H1 (cell line): ENCODE data around the gene DHX32. TPM values are rescaled to one million over a fixed set of nuclear protein-coding genes. Genes with fewer than 3 reads are reported as not detected.
A peak's percentile ranks its signal among the peaks of the same experiment; 100 is the strongest.

ENCODE experiments used
- CTCF ChIA-PET: fragments of 300-600 bp; sonication (Branson Sonifier 250); formaldehyde crosslinking; loops from one replicate; lab custom pipeline; 2021; ENCODE audit not compliant: partially characterized antibody; lab: Charles Lee
- POLR2A ChIA-PET: fragments of 300-600 bp; sonication (Branson Sonifier 250); formaldehyde crosslinking; loops from one replicate; lab custom pipeline; 2021; ENCODE audit warnings: inconsistent platforms; ENCODE audit not compliant: partially characterized antibody; lab: Charles Lee
- DNase-seq, 2 experiments: peaks; one replicate each; pipeline versions ENCODE4 v3.0.0 to v3.0.0-alpha.2; 2010 to 2022; ENCODE audit warnings: low spot score in 2 of 2, low read depth in 1 of 2, mixed read lengths in 1 of 2
- FAIRE-seq: peaks from 2 replicates; lab custom pipeline; 2011; peaks lifted over from hg19 to GRCh38; lab: Jason Lieb, UNC
- H2AFZ ChIP-seq: 2 replicates; pipeline ENCODE4 v1.8.1; 2012; ENCODE audit warnings: low read length, inconsistent platforms
- H2AK5ac ChIP-seq: 2 replicates; pipeline ENCODE4 v1.6.1; 2013; ENCODE audit warnings: low read depth, low read length
- H2BK120ac ChIP-seq: replicated peaks from 2 replicates; pipeline ENCODE3; 2013; ENCODE audit warnings: low read depth, low read length, inconsistent platforms
- H2BK12ac ChIP-seq: 2 replicates; pipeline ENCODE4 v1.6.1; 2013; ENCODE audit warnings: low read depth, low read length
- H2BK15ac ChIP-seq: 2 replicates; pipeline ENCODE4 v1.6.1; 2013; ENCODE audit warnings: low read length
- H2BK20ac ChIP-seq: 2 replicates; pipeline ENCODE4 v1.6.1; 2013; ENCODE audit warnings: low read length
- H2BK5ac ChIP-seq: 2 replicates; pipeline ENCODE4 v1.6.1; 2013; ENCODE audit warnings: low read depth, low read length
- H3K14ac ChIP-seq: 2 replicates; pipeline ENCODE4 v1.6.1; 2013; ENCODE audit warnings: inconsistent platforms; ENCODE audit not compliant: insufficient read length
- H3K18ac ChIP-seq: 2 replicates; pipeline ENCODE4 v1.6.1; 2013; ENCODE audit warnings: low read length; ENCODE audit errors: extremely low read depth
- H3K23ac ChIP-seq: 2 replicates; pipeline ENCODE4 v1.6.1; 2013; ENCODE audit warnings: inconsistent platforms; ENCODE audit not compliant: insufficient read length
- H3K23me2 ChIP-seq: 2 replicates; pipeline ENCODE4 v1.6.1; 2013; ENCODE audit warnings: low read depth, low read length
- H3K27ac ChIP-seq: 2 replicates; pipeline ENCODE4 v1.6.1; 2011; ENCODE audit warnings: low read depth, low read length, inconsistent platforms
- H3K27me3 ChIP-seq, 4 experiments: replicated peaks in 1 of 4; 1 replicate in 1 of 4; 2 replicates in 3 of 4; pipeline versions ENCODE4 v1.6.1 to v1.8.1; 2011 to 2013; ENCODE audit warnings: low read length in 3 of 4, mild to moderate bottlenecking in 3 of 4, inconsistent platforms in 2 of 4, mixed read lengths in 2 of 4, moderate library complexity in 1 of 4; ENCODE audit not compliant: control insufficient read depth in 3 of 4, insufficient read depth in 3 of 4; ENCODE audit errors: extremely low read depth in 1 of 4
- H3K36me3 ChIP-seq, 4 experiments: 2 replicates each; pipeline versions ENCODE4 v1.6.1 to v1.8.1; 2011 to 2013; ENCODE audit warnings: mild to moderate bottlenecking in 4 of 4, low read length in 3 of 4, moderate library complexity in 2 of 4, control low read depth in 1 of 4, inconsistent platforms in 1 of 4; ENCODE audit not compliant: insufficient read depth in 4 of 4, control insufficient read depth in 2 of 4
- H3K4ac ChIP-seq: replicated peaks from 2 replicates; pipeline ENCODE3; 2013; ENCODE audit warnings: low read length, low read depth, mixed read lengths, inconsistent platforms; ENCODE audit not compliant: insufficient read length
- H3K4me1 ChIP-seq, 4 experiments: replicated peaks in 1 of 4; 1 replicate in 1 of 4; 2 replicates in 3 of 4; pipeline versions ENCODE4 v1.6.1 to v1.8.1; 2011 to 2013; ENCODE audit warnings: low read length in 3 of 4, inconsistent platforms in 2 of 4, mixed read lengths in 1 of 4; ENCODE audit not compliant: insufficient read depth in 4 of 4, control insufficient read depth in 3 of 4
- H3K4me2 ChIP-seq, 2 experiments: 2 replicates each; pipeline versions ENCODE4 v1.6.1 to v1.8.1; 2011 to 2013; ENCODE audit warnings: low read depth in 2 of 2, low read length in 2 of 2, control low read depth in 1 of 2, inconsistent platforms in 1 of 2, mild to moderate bottlenecking in 1 of 2; ENCODE audit not compliant: insufficient read depth in 1 of 2
- H3K4me3 ChIP-seq, 4 experiments: fragments of 200-600, 300-600 bp in 1 of 4; sonication (generic), shearing (Covaris generic), sonication (Bioruptor Twin) in 1 of 4; 2 replicates each; pipeline versions ENCODE4 v1.5.1 to v1.8.1; 2011 to 2016; ENCODE audit warnings: low read length in 4 of 4, low read depth in 3 of 4, control low read depth in 2 of 4, inconsistent platforms in 2 of 4, mild to moderate bottlenecking in 2 of 4, mixed read lengths in 1 of 4, moderate library complexity in 1 of 4; ENCODE audit not compliant: insufficient read depth in 2 of 4; ENCODE audit errors: extremely low read depth in 1 of 4
- H3K56ac ChIP-seq: replicated peaks from 2 replicates; pipeline ENCODE3; 2013; ENCODE audit warnings: low read depth, mild to moderate bottlenecking, mixed read lengths, low read length, inconsistent platforms; ENCODE audit not compliant: insufficient read length
- H3K79me1 ChIP-seq: 2 replicates; pipeline ENCODE4 v1.6.1; 2013; ENCODE audit warnings: low read depth, low read length, control low read depth
- H3K79me2 ChIP-seq, 2 experiments: 2 replicates each; pipeline versions ENCODE4 v1.6.1 to v1.8.1; 2012 to 2013; ENCODE audit warnings: low read length in 2 of 2, mild to moderate bottlenecking in 2 of 2, inconsistent platforms in 1 of 2; ENCODE audit not compliant: insufficient read depth in 2 of 2, control insufficient read depth in 1 of 2
- H3K9ac ChIP-seq, 4 experiments: replicated peaks in 1 of 4; 1 replicate in 1 of 4; 2 replicates in 3 of 4; pipeline versions ENCODE4 v1.6.1 to v1.8.1; 2011 to 2013; ENCODE audit warnings: low read depth in 3 of 4, low read length in 3 of 4, control low read depth in 2 of 4, mild to moderate bottlenecking in 2 of 4, moderate library complexity in 2 of 4, inconsistent platforms in 1 of 4; ENCODE audit errors: extremely low read depth in 1 of 4
- H3K9me3 ChIP-seq, 2 experiments: 2 replicates each; pipeline versions ENCODE4 v1.6.1 to v1.8.1; 2012 to 2013; ENCODE audit warnings: mild to moderate bottlenecking in 2 of 2, moderate library complexity in 2 of 2, control low read depth in 1 of 2, inconsistent platforms in 1 of 2, low read depth in 1 of 2, low read length in 1 of 2, mixed read lengths in 1 of 2; ENCODE audit not compliant: insufficient read depth in 2 of 2
- H4K20me1 ChIP-seq, 2 experiments: replicated peaks in 1 of 2; 2 replicates each; pipeline versions ENCODE3 to v1.8.1; 2011 to 2013; ENCODE audit warnings: inconsistent platforms in 2 of 2, low read length in 2 of 2, mild to moderate bottlenecking in 1 of 2; ENCODE audit not compliant: insufficient read depth in 2 of 2, control insufficient read depth in 1 of 2
- H4K5ac ChIP-seq: 2 replicates; pipeline ENCODE4 v1.6.1; 2013; ENCODE audit warnings: low read length, low read depth, mixed read lengths, inconsistent platforms; ENCODE audit not compliant: insufficient read length
- H4K8ac ChIP-seq: 2 replicates; pipeline ENCODE4 v1.8.0; 2013; ENCODE audit warnings: mild to moderate bottlenecking, moderate library complexity, low read length, inconsistent platforms; ENCODE audit not compliant: insufficient read depth; ENCODE audit errors: extremely low read depth
- H4K91ac ChIP-seq: replicated peaks from 2 replicates; pipeline ENCODE3; 2013; ENCODE audit warnings: low read length, mixed read lengths, inconsistent platforms; ENCODE audit not compliant: insufficient read length
- ASH2L ChIP-seq: fragments of 200-600, 300-600 bp; sonication (generic); IDR thresholded peaks from one replicate; pipeline ENCODE4 v1.7.1; 2017; ENCODE audit warnings: low read length
- BACH1 ChIP-seq: IDR thresholded peaks from 2 replicates; pipeline ENCODE4 v1.6.1; 2012; ENCODE audit warnings: low read length, improper control_type of control experiment
- CBX5 ChIP-seq: fragments of 300-800, 300-1000 bp; sonication (generic); IDR thresholded peaks from 2 replicates; pipeline ENCODE4 v1.7.1; 2016; ENCODE audit warnings: antibody characterized with exemption, low read length, low read depth
- GABPA ChIP-seq: IDR thresholded peaks from 2 replicates; pipeline ENCODE4 v1.6.1; 2011; ENCODE audit warnings: mild to moderate bottlenecking, low read length, moderate library complexity, borderline replicate concordance; ENCODE audit not compliant: insufficient read depth
- HDAC6 ChIP-seq: IDR thresholded peaks from one replicate; pipeline ENCODE4 v1.7.1; 2012; ENCODE audit warnings: low read depth, mild to moderate bottlenecking, inconsistent platforms, low read length, moderate library complexity
- POU5F1 ChIP-seq: IDR thresholded peaks from 2 replicates; pipeline ENCODE4 v1.6.1; 2011; ENCODE audit warnings: low read depth, mild to moderate bottlenecking, low read length, moderate library complexity
- RNF2 ChIP-seq: fragments of 200-900, 300-1000 bp; sonication (generic); IDR thresholded peaks from 2 replicates; pipeline ENCODE4 v1.7.1; 2016; ENCODE audit warnings: borderline replicate concordance, low read depth, mild to moderate bottlenecking, antibody characterized with exemption, low read length; ENCODE audit not compliant: poor library complexity, severe bottlenecking; ENCODE audit errors: missing control alignments
- SAP30 ChIP-seq: fragments of 300-600 bp; sonication (generic); IDR thresholded peaks from 2 replicates; pipeline ENCODE4 v1.7.1; 2012; ENCODE audit warnings: low read length, moderate library complexity, mild to moderate bottlenecking, inconsistent platforms; ENCODE audit not compliant: insufficient read depth, insufficient replicate concordance
- SIX5 ChIP-seq: IDR thresholded peaks from 2 replicates; pipeline ENCODE4 v1.6.1; 2011; ENCODE audit warnings: mild to moderate bottlenecking, low read depth, low read length
- TAF1 ChIP-seq: IDR thresholded peaks from 2 replicates; pipeline ENCODE4 v1.6.1; 2011; ENCODE audit warnings: mild to moderate bottlenecking, low read depth, low read length
- TEAD4 ChIP-seq: IDR thresholded peaks from 2 replicates; pipeline ENCODE4 v1.6.1; 2012; ENCODE audit warnings: low read depth, low read length, inconsistent platforms, mixed read lengths
- ZNF274 ChIP-seq: IDR thresholded peaks from 2 replicates; pipeline ENCODE4 v1.7.0; 2012; ENCODE audit warnings: low read length, borderline replicate concordance; ENCODE audit errors: extremely low read depth
- WGBS, 2 experiments: shearing (Covaris generic) in 1 of 2; methylation state at CpG; one replicate each; pipeline versions ENCODE4 v1.1.6 to v1.1.7; 2013 to 2015; ENCODE audit warnings: low lambda C conversion rate in 2 of 2, mixed read lengths in 2 of 2, inconsistent platforms in 1 of 2, low coverage in 1 of 2, missing lambda C conversion rate in 1 of 2; ENCODE audit not compliant: insufficient replicate concordance in 2 of 2, insufficient coverage in 1 of 2, insufficient read length in 1 of 2; ENCODE audit errors: extremely low coverage in 1 of 2, missing lambda C conversion rate in 1 of 2; 5-methylcytosine and 5-hydroxymethylcytosine counted together
- polyA plus RNA-seq, 7 experiments: library from polyadenylated mRNA; depleted of rRNA in 3 of 7; stranded (reverse) in 5 of 7; unstranded in 2 of 7; fragments of >200 nt in 5 of 7; fragments of 200-250 nt in 2 of 7; gene quantifications; 1 replicate in 5 of 7; 2 replicates in 1 of 7; 4 replicates in 1 of 7; pipeline versions ENCODE4 v1.2.1 to v1.2.3, GENCODE V29; 2011 to 2013; ENCODE audit warnings: missing spikeins in 2 of 7, mixed read lengths in 2 of 7
- total RNA-seq: library from RNA; stranded (reverse); fragmentation: NEBNext Ultra II Directional; extraction: Animal tissue kit (Norgen Biotek cat#: 25700); gene quantifications from 2 replicates; pipeline ENCODE4 v1.2.1, GENCODE V29; 2021
- TF ChIP-seq, protein P1 (sequence below): IDR thresholded peaks from 2 replicates; pipeline ENCODE4 v1.6.1; 2011; ENCODE audit warnings: low read depth, mild to moderate bottlenecking, low read length; ENCODE audit not compliant: insufficient read depth

Gene DHX32
- total and polyA plus RNA-seq, 2 of the 8 experiments (the other 6 are each of a cell fraction or from before 2014, with no cell fraction given): 12.4 to 15.8 TPM

DNA sequence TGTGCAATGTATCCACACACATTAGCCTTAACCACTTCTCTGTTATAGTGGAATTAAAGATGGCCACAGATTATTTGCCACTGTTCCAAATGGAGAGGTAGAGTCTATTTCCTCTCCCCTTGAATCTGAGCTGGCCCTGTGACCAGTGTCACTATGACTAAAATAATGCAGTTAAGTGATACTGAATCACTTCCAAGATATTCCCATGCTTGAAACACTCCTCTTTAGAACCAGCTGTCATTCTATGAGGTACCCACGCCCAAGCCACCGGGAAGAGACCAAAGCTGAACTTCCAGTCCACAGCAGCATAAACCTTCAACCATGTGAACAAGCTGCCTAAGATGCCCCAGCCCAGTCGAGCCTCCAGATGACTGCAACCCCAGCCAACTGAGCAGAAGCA, 2.1 kb upstream of the DHX32 start:
- Histone ChIP-seq H3K23ac (no peak overlapping the region), H3K4ac (no peak overlapping the region), H4K91ac (no peak overlapping the region), H4K20me1 (no peaks in the 10 kb centered on the region), H3K4me3 (no peak overlapping the region), H3K23me2 (no peaks in the 10 kb centered on the region; the same call in 1 of the 2 replicates), H3K18ac (no peak overlapping the region), H3K79me1 (no peaks in the 10 kb centered on the region; the same call in none of the 2 replicates), H3K9ac (no peak overlapping the region), H3K9me3 (0 out of 4 replicates have a peak, but pooled peaks cover 0 to 3% of the 10 kb centered on the region in 2 experiments), H3K14ac (no peak overlapping the region), H3K27me3 (no peaks in the 10 kb centered on the region; a peak in 1 of 7 replicates), H2AK5ac (no peak overlapping the region), H3K36me3 (no peaks in the 10 kb centered on the region; a peak in 1 of 8 replicates), H2BK15ac (no peak overlapping the region; the same call in 1 of the 2 replicates), H2BK20ac (no peak overlapping the region), H2BK5ac (no peak overlapping the region), H4K8ac (no peak overlapping the region), H3K79me2 (no peaks in the 10 kb centered on the region), H3K56ac (no peak overlapping the region), H3K4me2 (no peak overlapping the region), H2BK120ac (no peak overlapping the region), H3K27ac (no peak overlapping the region), H2BK12ac (peak overlapping the region; percentile 44; the same call in 1 of the 2 replicates), H2AFZ (no peak overlapping the region), H4K5ac (no peak overlapping the region), H3K4me1 (peaks cover 2 to 19% (median 7%) of the 10 kb centered on the region in 4 experiments)
- POLR2A ChIA-PET: interaction anchor here (1.5 kb wide), 1 partner anchor 14 kb away, joined by 4 read pairs; no protein-coding TSS in a partner anchor
- FAIRE-seq (no peak), DNase-seq (no peak)
- WGBS, 2 experiments: 91% methylated on average over 3 of the region's 3 CpGs; no CpG with 5 or more reads in 1 of the 2 experiments
- CTCF ChIA-PET: interaction anchor here (0.8 to 2.4 kb wide), 3 partner anchors 10 to 26 kb away, joined by 3 to 16 read pairs (median 8); no protein-coding TSS in a partner anchor
- TF ChIP-seq RNF2 (no peak), BACH1 (no peak), ZNF274 (no peak), POU5F1 (no peak), GABPA (no peak), ASH2L (no peak), TEAD4 (no peak), HDAC6 (no peak), SAP30 (no peak), SIX5 (no peak), CBX5 (no peak), TAF1 (no peak)
- TF ChIP-seq, protein P1, sequence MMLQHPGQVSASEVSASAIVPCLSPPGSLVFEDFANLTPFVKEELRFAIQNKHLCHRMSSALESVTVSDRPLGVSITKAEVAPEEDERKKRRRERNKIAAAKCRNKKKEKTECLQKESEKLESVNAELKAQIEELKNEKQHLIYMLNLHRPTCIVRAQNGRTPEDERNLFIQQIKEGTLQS: no peak
